NCI-H1930 (cell line): ENCODE data around the gene SUSD6.

ENCODE experiments used
- DNase-seq, 2 experiments: peaks; one replicate each; lab custom pipeline; 2025; lab: John Stamatoyannopoulos, UW

SUSD6 gene

GRCh38 chr14:69763761-69764510 lies 152.5 kb downstream of the SUSD6 start:
- no peak for DNase-seq
